NCI-H1436 treated with DMSO at 0.1 percent for 48 hours (cell line): ENCODE measurements around the gene OPRPN.

ENCODE experiments used
- DNase-seq: peaks from one replicate; lab custom pipeline; 2025; lab: John Stamatoyannopoulos, UW

The OPRPN gene, protein sequence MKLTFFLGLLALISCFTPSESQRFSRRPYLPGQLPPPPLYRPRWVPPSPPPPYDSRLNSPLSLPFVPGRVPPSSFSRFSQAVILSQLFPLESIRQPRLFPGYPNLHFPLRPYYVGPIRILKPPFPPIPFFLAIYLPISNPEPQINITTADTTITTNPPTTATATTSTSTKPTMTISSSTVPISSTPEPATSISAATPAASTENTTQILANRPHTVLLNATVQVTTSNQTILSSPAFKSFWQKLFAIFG

DNA sequence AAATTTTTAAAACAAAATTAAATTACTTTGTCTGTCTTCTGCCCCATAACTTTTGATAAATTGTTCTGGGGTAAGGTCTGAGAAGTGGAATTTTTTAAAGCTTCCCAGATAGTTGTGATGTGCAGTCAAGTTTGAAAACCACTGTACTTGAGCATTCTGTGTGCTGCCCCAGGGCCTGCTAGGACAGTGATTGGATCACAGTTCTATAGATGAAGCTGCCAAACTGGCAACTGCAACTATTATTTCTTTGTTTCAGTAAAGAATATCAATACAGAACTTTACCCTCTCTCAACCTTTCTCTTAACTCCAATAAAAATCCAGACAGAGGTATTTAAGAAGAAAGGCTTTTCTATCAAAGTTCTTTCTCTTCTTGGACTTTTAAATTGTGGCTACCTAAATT lies at the start of gene OPRPN:
OPRPN (plus strand) TSS at position 361 of the 400 bp plus-strand sequence. CDS start 1,346 bp downstream, outside the sequence.
- no peak for DNase-seq

DNA sequence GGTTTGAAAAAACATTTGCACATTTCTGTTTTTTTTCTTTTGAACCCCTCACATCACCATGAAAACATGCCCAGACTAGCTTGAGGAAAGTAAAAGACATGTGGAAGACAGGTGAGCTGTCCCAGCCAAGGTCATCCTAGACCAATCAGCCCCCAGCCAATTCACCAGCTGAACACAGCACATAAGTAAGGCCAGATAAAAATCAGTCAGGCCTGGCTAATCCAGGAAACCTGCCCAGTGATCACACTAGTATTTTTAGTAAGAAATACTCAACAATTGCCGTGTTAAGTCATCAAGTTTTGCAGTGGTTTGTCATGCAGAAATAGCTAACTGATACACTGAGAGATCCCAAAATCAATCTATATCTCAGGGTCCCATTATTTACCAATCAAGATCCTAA lies 41.6 kb upstream of the OPRPN start:
- no peak for DNase-seq

DNA sequence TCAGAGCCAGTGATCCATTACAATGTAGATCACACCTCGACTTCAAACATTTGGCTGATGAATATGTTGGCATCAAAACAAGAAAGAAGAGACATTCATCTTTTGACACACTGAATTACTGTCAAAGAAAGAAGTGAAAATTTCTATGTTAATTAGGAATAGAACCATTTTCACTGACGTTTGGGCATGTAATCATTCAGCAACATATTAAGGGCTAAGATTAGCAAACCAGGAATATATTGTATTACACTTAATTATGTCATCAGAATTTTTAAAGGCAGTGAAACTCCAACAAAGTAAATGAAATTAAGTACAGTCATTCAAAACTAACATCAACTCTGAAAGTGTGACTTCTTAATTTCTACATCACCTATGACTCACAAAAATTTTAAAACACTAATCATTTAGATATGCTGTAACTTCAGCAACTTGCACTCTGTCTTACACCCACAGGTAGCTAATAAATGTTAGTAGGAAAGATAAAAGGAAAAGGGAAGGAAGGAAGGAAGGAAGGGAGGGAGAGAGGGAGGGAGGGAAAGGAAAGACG lies 38.6 kb upstream of the OPRPN start:
- DNase-seq = no peak

DNA sequence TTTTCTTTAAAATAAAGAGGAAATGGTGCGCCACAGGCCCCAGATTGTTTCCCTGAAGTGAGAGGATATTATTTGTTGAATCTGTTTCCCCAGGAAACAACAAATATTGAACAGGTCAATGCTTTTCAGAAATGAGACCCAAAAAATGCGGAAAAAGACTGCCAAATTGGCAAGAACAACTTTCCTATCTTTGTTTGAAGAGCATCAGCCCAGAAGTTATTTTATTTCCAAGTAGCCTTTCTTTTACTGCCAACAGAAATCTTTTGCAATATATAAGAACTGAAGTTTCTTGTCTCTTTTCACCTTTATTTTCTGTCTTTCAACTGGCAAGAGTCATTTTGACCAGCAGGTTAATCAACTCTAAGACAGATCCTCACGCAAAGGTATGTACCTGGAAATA lies 37.3 kb upstream of the OPRPN start, which contains the start of gene SMR3A:
SMR3A (plus strand) TSS at position 301 of the 400 bp plus-strand sequence. CDS start 1,356 bp downstream, outside the sequence.
- no peak for DNase-seq

DNA sequence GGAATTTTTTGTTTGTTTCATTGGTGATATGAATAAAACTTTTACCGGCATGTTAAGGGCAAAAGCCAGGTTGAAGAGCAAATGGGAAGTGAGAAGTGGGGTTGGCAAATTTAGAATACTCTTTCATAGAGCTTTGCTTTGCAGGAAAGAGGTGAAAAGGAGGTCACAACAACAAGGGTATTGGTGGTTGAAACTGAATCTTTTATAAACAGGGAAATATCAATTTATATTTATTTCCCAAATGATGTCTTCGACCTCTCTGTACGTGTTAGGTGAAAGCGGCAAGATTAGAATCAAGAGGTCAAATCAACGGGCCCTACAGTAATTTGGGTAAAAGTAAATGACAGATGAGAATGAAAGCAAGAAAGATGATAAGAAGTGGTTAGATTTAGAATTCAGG lies 33.7 kb upstream of the OPRPN start:
- DNase-seq = no peak

DNA sequence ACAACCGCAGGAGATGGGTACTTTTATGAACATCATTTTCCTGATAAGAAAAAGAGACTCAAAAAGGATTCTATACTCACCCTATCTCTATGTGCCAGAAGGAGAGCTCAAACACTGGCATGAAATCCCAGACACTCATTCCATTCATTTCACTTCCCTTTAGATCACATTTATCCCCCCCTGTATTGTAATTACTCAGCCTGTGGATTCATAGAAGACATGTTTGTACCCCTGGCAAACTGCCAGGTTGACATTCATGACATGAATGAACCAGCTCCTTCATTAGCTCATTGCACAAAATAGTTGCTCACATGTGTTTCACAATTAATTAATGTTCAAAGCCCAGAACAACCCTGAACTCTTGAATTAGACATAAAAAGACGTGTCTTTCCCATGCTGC lies 32.3 kb upstream of the OPRPN start:
- no peak for DNase-seq

DNA sequence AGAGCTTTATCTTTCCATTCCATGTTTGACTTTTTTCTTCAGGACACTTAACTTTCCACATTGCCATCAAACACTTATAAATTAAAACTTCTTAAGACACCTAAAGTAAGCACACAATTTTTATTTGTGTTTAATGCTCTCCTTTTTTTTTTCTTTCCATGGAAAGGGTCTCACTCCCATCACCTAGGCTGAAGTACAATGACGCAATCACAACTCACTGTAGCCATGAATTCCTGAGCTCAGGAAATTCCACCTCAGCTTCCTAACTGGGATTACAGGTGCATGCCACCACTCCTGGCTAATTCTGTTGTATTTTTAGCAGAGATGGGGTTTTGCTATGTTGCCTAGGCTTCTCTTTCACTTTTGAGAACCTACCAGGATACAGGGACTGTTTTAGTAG lies 29.9 kb upstream of the OPRPN start:
- no peak for DNase-seq

DNA sequence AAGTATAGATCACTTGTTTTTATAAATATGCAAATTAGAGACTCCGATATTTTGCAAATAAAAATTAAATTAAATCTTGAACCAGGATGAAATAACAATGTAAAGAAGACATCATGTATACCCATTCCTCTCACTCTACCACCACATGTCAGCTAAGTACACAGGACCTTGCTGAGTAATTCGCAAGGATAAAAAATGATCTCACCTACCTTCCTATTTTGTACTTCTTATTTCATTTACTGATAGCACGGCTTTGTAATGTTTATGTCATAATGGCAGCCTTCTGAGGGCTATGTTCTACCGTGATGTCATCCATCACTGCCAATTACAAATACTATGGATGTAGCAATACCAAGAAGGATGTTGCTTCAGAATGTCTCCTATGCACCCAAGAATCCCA lies 25.8 kb upstream of the OPRPN start:
- DNase-seq = no peak

DNA sequence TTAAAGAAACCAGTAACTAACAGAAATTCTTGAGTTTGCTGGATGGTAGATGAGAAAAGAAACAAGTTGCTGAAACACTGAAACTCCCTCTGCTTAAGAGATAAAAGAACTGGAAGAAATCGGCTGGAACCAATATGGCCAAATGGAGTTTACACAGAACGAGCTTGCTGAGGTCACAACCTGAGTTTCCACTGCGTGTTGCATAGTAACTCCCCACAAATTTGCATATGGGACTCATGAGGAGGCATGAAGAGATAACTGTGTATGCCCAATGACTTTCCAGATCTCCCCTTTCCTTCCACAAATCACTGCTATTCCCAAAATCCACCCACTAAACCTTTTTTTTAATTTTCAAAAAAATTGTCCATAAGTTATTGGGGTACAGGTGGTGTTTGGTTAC lies 25.0 kb upstream of the OPRPN start:
- no peak for DNase-seq

DNA sequence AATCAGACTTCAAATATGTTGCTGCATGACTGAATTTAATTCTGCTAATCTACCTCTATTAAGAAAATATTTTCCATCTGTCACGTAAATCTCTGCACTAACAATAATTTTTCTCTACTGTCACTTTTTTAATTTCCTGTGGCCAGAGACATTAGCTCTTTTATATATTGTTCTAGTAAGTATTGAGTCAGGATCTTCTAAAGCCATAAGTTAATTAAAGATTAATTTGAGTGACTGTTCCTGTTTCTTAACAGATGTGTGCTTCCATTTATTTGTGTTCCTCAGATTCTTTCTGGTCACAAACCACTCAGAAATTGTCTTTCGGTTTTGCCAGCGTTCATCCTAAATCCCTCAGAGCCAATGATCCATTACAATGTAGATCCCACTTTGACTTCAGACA lies 17.2 kb upstream of the OPRPN start:
- DNase-seq = no peak

DNA sequence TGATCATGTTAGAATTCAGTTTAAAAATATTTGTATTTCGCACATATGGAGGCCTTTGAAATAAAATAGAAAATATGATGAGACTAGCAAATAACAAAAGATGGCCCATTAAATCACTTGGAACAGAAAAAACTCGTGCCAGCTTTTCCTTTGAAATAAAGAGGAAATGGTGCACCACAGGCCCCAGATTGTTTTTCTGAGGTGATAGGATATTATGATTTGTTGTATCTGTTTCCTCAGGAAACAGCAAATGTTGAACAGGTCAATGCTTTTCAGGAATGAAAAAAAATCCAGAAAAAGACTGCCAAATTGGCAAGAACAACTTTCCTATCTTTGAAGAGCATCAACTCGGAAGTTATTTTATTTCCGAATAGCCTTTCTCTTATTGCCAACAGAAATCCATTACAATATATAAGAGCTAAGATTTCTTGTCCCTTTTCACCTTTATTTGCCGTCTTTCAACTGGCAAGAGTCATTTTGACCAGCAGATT lies 15.0 kb upstream of the OPRPN start, which contains the start of gene SMR3B:
SMR3B (plus strand) TSS at position 441 of the 491 bp plus-strand sequence. CDS start 1,380 bp downstream, outside the sequence.
- no peak for DNase-seq

DNA sequence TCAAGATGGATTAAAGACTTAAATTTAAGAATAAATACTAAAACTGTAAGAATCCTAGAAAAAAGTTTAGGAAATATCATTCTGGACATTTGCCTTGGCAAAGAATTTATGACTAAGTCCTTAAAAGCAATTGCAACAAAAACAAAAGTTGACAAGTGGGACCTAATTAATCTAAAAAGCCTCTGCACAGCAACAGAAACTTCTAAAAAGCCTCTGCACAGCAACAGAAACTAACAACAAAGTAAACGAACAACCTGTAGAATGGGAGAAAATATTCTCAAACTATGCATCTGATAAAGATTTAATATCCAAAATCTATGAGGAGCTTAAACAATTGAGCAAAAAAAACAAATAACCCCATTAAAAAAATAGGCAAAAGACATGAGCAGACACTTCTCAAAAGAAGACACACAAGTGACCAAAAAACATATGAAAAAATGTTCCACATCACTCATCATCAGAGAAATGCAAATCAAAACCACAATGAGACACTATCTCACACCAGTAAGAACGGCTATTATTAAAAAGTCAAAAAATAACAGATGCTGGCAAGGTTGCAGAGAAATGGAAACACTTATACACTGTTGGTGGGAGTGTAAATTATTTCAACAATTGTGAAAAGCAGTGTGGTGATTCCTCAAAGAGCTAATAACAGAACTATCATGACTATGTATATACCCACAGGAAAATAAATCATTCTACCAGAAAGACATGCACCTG lies 5.5 kb upstream of the OPRPN start:
- DNase-seq = no peak

DNA sequence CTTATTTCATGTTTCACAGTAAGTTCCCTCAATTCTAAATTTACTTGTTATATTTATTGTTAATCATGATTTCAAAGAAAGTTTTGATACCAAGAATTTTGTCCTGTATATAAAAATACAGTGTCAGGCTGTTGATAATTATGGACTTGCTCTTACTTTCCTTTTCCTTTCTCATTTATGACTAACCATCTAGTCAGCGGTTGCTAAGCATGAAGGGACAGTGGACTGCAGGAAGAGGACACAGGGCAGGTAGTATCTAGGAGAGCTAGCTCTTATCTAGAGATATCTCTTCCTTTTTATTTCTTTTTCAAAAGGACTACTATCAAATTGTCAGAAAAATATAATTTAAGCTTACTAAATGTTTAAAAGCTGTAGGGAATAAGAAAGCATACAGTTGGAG lies 1.6 kb downstream of the OPRPN start:
- no peak for DNase-seq

DNA sequence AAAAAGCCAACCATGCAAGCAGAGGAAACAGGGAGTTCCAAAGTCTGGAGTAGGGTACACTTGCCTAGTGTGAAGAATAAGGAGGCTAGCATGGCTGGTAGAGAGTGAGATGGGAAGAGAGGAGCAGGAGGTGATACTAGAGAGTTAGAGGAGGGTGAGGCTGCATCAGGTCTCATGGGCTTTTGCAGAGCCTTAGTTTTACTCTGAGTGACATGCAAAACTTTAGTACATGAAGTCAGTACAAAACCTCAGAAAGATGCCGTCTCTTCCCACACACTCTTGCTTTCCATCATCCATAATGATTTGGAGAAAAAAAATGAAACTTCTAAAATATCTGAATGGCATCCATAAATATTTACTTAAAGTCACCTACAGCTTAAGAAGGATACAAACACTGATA lies 5.0 kb downstream of the OPRPN start:
- DNase-seq = no peak

DNA sequence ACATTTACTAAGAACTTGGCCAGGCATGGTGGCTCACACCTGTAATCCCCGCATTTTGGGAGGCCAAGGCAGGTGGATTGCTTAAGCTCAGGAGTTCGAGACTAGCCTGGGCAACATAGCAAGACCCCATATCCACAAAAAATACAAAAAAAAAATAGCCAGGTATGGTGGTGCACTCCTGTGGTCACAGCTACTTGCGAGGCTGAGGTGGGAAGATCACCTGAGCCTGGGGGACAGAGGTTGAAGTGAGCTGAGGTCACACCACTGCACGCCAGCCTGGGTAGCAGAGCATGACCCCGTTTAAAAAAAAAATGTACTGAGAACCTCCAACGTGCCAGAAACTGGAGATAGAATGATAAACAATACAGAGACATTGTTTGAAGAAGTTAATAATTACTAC lies 8.0 kb downstream of the OPRPN start:
- DNase-seq = no peak

DNA sequence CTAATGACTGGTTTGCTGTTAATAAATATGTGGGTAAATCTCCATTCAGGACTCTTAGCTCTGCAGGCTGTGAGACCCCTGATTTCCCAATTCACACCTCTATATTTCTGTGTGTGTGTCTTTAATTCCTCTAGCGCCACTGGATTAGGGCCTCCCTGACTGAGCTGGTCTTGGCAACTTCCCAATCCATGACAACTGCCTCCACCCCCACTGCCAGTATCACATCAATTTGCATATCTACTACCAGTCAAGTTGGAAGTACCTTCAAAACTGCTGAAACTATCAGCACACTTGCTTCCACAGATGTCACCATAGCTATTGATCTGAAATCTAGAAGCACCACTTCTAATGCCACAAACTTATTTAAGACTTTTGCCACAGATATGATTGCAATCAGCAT lies 27.6 kb downstream of the OPRPN start:
- DNase-seq = no peak

DNA sequence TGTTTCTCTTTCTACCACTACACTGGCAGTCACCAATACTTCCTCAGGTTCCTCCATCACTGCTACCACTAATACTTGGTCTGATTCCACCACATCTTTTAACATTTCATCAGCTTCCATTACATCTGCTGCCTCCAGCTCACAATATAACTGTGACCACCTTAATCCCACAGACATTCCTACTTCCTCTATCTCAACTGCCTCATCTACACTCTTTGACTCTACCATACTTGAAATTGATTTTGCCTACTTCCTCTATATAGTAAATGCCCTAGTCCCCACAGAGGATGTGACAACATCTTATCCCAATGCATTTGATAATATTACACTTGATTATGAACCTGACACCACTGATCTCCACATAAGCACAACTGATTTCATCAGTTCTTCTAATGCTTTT lies 29.0 kb downstream of the OPRPN start:
- DNase-seq = no peak

DNA sequence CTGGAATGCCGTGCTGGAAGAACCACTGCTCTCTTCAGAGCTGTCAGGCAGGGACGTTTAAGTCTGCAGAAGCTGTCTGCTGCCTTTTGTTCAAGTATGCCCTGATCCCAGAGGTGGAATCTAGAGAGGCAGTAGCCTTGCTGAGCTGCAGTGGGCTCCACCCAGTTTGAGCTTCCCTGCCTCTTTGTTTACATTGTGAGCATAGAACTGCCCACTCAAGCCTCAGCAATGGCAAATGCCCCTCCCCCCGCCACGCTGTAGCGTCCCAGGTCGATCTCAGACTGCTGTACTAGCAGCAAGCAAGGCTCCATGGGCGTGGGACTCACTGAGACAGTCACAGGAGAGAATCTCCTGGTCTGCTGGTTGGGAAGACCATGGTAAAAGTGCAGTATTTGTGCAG lies 39.5 kb downstream of the OPRPN start:
- no peak for DNase-seq

DNA sequence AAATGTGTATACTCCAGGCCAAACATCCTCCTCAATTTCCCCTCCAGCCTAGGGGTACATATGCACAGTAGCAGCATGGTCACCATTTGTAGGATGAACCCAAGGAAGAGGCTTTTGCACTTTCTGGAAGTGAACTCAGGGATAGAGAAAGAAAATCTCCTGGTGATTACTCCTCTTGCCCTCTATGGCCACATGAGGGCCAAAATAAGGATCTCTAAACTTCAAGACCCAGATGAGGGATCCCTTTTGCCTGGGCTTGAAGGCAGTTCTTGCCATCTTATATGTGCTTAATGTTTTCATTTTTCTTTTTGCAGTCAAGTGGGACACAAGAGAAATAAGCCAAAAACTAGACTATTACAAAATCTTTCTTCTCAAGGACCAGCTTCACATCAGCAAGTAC lies 44.7 kb downstream of the OPRPN start:
- no peak for DNase-seq

DNA sequence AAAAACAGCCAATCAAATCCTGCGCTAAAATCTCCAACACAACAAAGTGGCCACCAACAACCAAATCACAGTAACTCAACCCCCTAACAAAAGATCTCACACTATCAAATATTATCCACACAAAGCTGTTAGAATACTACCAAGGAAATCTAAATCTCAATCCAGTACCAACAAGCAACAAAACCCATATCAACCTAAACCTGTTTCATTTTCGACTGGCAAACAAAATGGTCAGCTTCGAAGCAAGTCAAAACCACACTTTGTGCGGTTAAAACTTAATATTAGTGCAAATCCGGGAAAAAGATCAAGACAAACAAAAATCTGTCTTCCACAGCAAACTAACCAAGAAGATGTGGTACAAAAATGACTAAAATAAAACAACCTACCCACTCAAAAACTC lies 45.6 kb downstream of the OPRPN start:
- no peak for DNase-seq

DNA sequence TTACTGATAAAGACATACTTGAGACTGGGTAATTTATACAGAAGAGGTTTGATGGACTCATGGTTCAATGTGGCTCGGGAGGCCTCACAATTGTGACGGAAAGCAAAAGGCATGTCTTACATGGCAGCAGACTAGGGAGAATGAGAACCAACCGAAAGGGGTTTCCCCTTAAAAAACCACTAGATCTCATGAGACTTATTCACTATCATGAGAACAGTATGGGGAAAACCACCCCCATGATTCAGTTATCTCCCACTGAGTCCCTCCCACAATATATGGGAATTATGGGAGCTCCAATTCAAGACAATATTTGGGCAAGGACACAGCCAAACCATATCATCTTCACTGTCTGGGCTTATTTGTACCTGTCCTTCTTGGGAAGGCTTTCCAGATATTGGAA lies 51.5 kb downstream of the OPRPN start:
- DNase-seq = no peak

DNA sequence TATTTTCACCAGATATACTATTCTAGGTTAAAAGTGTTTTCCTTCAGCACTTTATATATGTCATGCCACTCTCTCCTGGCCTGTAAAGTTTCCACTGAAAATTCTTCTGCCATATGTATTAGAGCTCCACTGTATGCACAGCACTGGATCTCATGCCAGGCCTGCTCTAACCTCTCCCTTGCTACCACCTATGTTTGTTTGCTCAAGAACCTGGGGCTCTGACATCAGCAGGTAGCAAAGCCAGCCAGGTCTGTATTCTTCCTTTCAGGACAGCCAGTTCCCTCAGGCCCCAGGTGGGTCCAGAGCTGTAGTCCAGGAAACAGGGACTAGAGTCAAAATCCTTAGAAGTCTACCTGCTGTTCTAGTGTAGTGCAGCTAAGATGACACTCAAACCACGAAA lies 55.2 kb downstream of the OPRPN start:
- DNase-seq = no peak
